ENCODE measurements around the gene PAM. TPM values are rescaled to one million over a fixed set of nuclear protein-coding genes. Genes with fewer than 3 reads are reported as not detected.

PAM gene
- total RNA-seq, 1 experiment from 2014 or later: 131 TPM

GRCh38 chr5:102834438-102834964 lies 79.4 kb downstream of the PAM start:
- in situ Hi-C loops (cut with HindIII; ENCODE audit: low pct_unique_long_range_greater_than_20kb, low sequenced_read_pairs) (no loop called here), intact Hi-C loops (cut with micrococcal nuclease; ENCODE audit: unreplicated experiment) (no loop called here)
- TF ChIP-seq POLR2AphosphoS5 (IDR thresholded peaks at IDR 0.05; ENCODE audit: low read depth, low read length): no peak
- TF ChIP-seq, protein P1, sequence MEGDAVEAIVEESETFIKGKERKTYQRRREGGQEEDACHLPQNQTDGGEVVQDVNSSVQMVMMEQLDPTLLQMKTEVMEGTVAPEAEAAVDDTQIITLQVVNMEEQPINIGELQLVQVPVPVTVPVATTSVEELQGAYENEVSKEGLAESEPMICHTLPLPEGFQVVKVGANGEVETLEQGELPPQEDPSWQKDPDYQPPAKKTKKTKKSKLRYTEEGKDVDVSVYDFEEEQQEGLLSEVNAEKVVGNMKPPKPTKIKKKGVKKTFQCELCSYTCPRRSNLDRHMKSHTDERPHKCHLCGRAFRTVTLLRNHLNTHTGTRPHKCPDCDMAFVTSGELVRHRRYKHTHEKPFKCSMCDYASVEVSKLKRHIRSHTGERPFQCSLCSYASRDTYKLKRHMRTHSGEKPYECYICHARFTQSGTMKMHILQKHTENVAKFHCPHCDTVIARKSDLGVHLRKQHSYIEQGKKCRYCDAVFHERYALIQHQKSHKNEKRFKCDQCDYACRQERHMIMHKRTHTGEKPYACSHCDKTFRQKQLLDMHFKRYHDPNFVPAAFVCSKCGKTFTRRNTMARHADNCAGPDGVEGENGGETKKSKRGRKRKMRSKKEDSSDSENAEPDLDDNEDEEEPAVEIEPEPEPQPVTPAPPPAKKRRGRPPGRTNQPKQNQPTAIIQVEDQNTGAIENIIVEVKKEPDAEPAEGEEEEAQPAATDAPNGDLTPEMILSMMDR (IDR thresholded peaks at IDR 0.05): no peak
- no peak for TF ChIP-seq REST (IDR thresholded peaks at IDR 0.05; ENCODE audit: insufficient read depth in 1 of 2, low read depth in 2 of 2, low read length in 1 of 2)
- TF ChIP-seq TCF7L2 (IDR thresholded peaks at IDR 0.05; ENCODE audit: low read depth, low read length): no peak
- TF ChIP-seq SIN3A (IDR thresholded peaks at IDR 0.05; ENCODE audit: borderline replicate concordance, insufficient read depth, low read depth, low read length): no peak
- ChIA-PET POLR2A (no interaction called here), CTCF (interaction anchor here (1.0 kb wide), 1 partner anchor 54 kb away, joined by 3 read pairs; no protein-coding TSS in a partner anchor)
- Histone ChIP-seq H3K9me3 (ENCODE audit: control insufficient read depth, insufficient read depth, low read depth, low read length) (peaks cover 5% of the 10 kb centered on the region; the same call in 1 of the 2 replicates), H3K4me3 (ENCODE audit: low read depth in 2 of 2, low read length in 2 of 2) (no peak overlapping the region), H3K36me3 (ENCODE audit: control insufficient read depth, insufficient read depth, low read length) (no peaks in the 10 kb centered on the region), H3K27ac (ENCODE audit: low read length) (no peak overlapping the region), H3K4me1 (ENCODE audit: control insufficient read depth, insufficient read depth, low read length) (no peaks in the 10 kb centered on the region), H3K27me3 (ENCODE audit: control insufficient read depth, insufficient read depth, low read length) (no peaks in the 10 kb centered on the region)
- no TSS peak for BruUV-seq (replicated peaks)
- no peak for ATAC-seq
- DNase-seq (ENCODE audit: low read depth, low spot score): no peak

DNA sequence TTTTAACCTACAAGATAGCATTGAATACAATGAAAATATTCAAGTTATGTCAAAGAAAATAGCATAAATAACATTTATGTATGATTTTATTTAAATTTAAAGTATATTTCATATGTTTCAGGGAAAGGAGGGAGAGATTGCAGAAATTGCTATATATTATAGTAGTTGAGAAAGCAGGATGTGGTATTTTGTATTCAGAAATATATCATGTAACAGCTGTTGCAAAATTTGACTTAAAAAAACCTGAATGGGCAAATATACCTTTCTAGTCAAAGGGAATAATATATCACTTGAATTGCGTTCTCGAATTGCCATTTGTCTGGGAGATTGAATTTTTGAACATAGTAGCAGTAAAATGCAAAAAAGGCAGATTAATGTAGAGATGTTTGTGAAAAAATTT lies 80.6 kb downstream of the PAM start:
- Histone ChIP-seq H3K27ac (ENCODE audit: low read length) (no peak overlapping the region), H3K4me3 (ENCODE audit: low read depth in 2 of 2, low read length in 2 of 2) (no peak overlapping the region), H3K4me1 (ENCODE audit: control insufficient read depth, insufficient read depth, low read length) (no peaks in the 10 kb centered on the region), H3K36me3 (ENCODE audit: control insufficient read depth, insufficient read depth, low read length) (no peaks in the 10 kb centered on the region), H3K27me3 (ENCODE audit: control insufficient read depth, insufficient read depth, low read length) (no peaks in the 10 kb centered on the region), H3K9me3 (ENCODE audit: control insufficient read depth, insufficient read depth, low read depth, low read length) (no peaks in the 10 kb centered on the region)
- TF ChIP-seq REST (IDR thresholded peaks at IDR 0.05; ENCODE audit: insufficient read depth in 1 of 2, low read depth in 2 of 2, low read length in 1 of 2): no peak
- no peak for TF ChIP-seq POLR2AphosphoS5 (IDR thresholded peaks at IDR 0.05; ENCODE audit: low read depth, low read length)
- TF ChIP-seq, protein P1 (IDR thresholded peaks at IDR 0.05): no peak
- no peak for TF ChIP-seq SIN3A (IDR thresholded peaks at IDR 0.05; ENCODE audit: borderline replicate concordance, insufficient read depth, low read depth, low read length)
- TF ChIP-seq TCF7L2 (IDR thresholded peaks at IDR 0.05; ENCODE audit: low read depth, low read length): no peak
- ChIA-PET CTCF (no interaction called here), POLR2A (no interaction called here)
- no peak for DNase-seq (ENCODE audit: low read depth, low spot score)
- no TSS peak for BruUV-seq (replicated peaks)
- in situ Hi-C loops (cut with HindIII; ENCODE audit: low pct_unique_long_range_greater_than_20kb, low sequenced_read_pairs): no loop called here
- ATAC-seq: no peak
- intact Hi-C loops (cut with micrococcal nuclease; ENCODE audit: unreplicated experiment): no loop called here

Data from Panc1 (cell line).